HepG2 (cell line): Measurements from ENCODE around the gene PCCB. TPM values are rescaled to one million over a fixed set of nuclear protein-coding genes. Genes with fewer than 3 reads are reported as not detected.
A peak's percentile ranks its signal among the peaks of the same experiment; 100 is the strongest.

ENCODE experiments used
- CREM ChIP-seq, 2 experiments: sonication (generic) in 1 of 2; formaldehyde crosslinking in 1 of 2; IDR thresholded peaks; 2 replicates each; pipeline versions ENCODE4 v1.4.0 to v1.6.1; 2016 to 2020; ENCODE audit warnings: antibody characterized with exemption in 1 of 2, mild to moderate bottlenecking in 1 of 2, missing genetic modification reagents in 1 of 2
- FIP1L1 ChIP-seq: fragments of 200-400 bp; formaldehyde crosslinking; IDR thresholded peaks from 2 replicates; pipeline ENCODE4 v1.6.1; 2018; ENCODE audit warnings: low read depth, mild to moderate bottlenecking, low read length, moderate library complexity, borderline replicate concordance; ENCODE audit not compliant: insufficient read depth
- JARID2 ChIP-seq: sonication (generic); formaldehyde crosslinking; IDR thresholded peaks from 2 replicates; pipeline ENCODE4 v1.8.1; 2023; ENCODE audit warnings: missing genetic modification reagents, inconsistent platforms; ENCODE audit not compliant: insufficient replicate concordance
- MBNL3 ChIP-seq: fragments of 250-450 bp; sonication (Bioruptor Pico); conservative IDR thresholded peaks from 2 replicates; pipeline ENCODE4 v1.8.0; 2022; ENCODE audit warnings: mild to moderate bottlenecking, inconsistent platforms
- MED1 ChIP-seq: sonication (generic); formaldehyde crosslinking; IDR thresholded peaks from 2 replicates; pipeline ENCODE4 v1.4.0; 2020; ENCODE audit warnings: missing genetic modification reagents
- MIER2 ChIP-seq: IDR thresholded peaks from 2 replicates; pipeline ENCODE4 v1.6.1; 2016; ENCODE audit warnings: missing biosample characterization, missing genetic modification reagents
- NRL ChIP-seq: sonication (generic); formaldehyde crosslinking; IDR thresholded peaks from 2 replicates; pipeline ENCODE4 v1.5.0; 2020; ENCODE audit warnings: missing genetic modification reagents, mild to moderate bottlenecking, moderate library complexity, borderline replicate concordance
- PAWR ChIP-seq: sonication (generic); formaldehyde crosslinking; IDR thresholded peaks from 2 replicates; pipeline ENCODE4 v1.4.0; 2020; ENCODE audit warnings: missing genetic modification reagents, mild to moderate bottlenecking, borderline replicate concordance
- PPARG ChIP-seq: conservative IDR thresholded peaks from 2 replicates; pipeline ENCODE4 v1.6.1; 2016; ENCODE audit warnings: missing biosample characterization, missing genetic modification reagents
- PTBP1 ChIP-seq: fragments of 200-400 bp; formaldehyde crosslinking; IDR thresholded peaks from 2 replicates; pipeline ENCODE4 v1.6.1; 2018; ENCODE audit warnings: low read length, low read depth; ENCODE audit not compliant: poor library complexity, severe bottlenecking
- RFXANK ChIP-seq: IDR thresholded peaks from 2 replicates; pipeline ENCODE4 v1.6.1; 2016
- SP2 ChIP-seq: sonication (generic); formaldehyde crosslinking; IDR thresholded peaks from 2 replicates; pipeline ENCODE4 v1.5.1; 2020; ENCODE audit warnings: mild to moderate bottlenecking, missing genetic modification reagents
- TIGD3 ChIP-seq: sonication (generic); formaldehyde crosslinking; IDR thresholded peaks from 2 replicates; pipeline ENCODE4 v1.5.1; 2020; ENCODE audit warnings: mild to moderate bottlenecking, missing genetic modification reagents, borderline replicate concordance
- ZBTB33 ChIP-seq: sonication (generic); formaldehyde crosslinking; IDR thresholded peaks from 2 replicates; pipeline ENCODE4 v1.4.0; 2020; ENCODE audit warnings: missing genetic modification reagents
- ZBTB42 ChIP-seq: sonication (generic); formaldehyde crosslinking; IDR thresholded peaks from 2 replicates; pipeline ENCODE4 v1.5.0; 2020; ENCODE audit warnings: mild to moderate bottlenecking, missing genetic modification reagents
- ZBTB44 ChIP-seq: sonication (generic); formaldehyde crosslinking; IDR thresholded peaks from 2 replicates; pipeline ENCODE4 v1.4.0; 2020; ENCODE audit warnings: missing genetic modification reagents
- ZNF20 ChIP-seq: sonication (generic); formaldehyde crosslinking; IDR thresholded peaks from 2 replicates; pipeline ENCODE4 v1.4.0; 2020; ENCODE audit warnings: mild to moderate bottlenecking, moderate library complexity, missing genetic modification reagents
- ZNF329 ChIP-seq: sonication (generic); formaldehyde crosslinking; IDR thresholded peaks from 2 replicates; pipeline ENCODE4 v1.9.0; 2021; ENCODE audit warnings: low read depth, mild to moderate bottlenecking, missing genetic modification reagents
- ZNF567 ChIP-seq: sonication (generic); formaldehyde crosslinking; IDR thresholded peaks from 2 replicates; pipeline ENCODE4 v1.8.1; 2023; ENCODE audit warnings: mild to moderate bottlenecking, missing genetic modification reagents, borderline replicate concordance
- ZNF747 ChIP-seq: sonication (generic); formaldehyde crosslinking; IDR thresholded peaks from 2 replicates; pipeline ENCODE4 v1.8.1; 2023; ENCODE audit warnings: missing genetic modification reagents, mild to moderate bottlenecking, borderline replicate concordance
- ZNF841 ChIP-seq: sonication (generic); formaldehyde crosslinking; IDR thresholded peaks from 2 replicates; pipeline ENCODE4 v1.8.1; 2023; ENCODE audit warnings: missing genetic modification reagents, borderline replicate concordance
- polyA plus RNA-seq, 8 experiments: library from polyadenylated mRNA; depleted of rRNA in 3 of 8; stranded (reverse) in 7 of 8; unstranded in 1 of 8; fragments of >200 nt; fragmentation: Illumina TruSeq in 4 of 8; extraction: Trizol in 4 of 8; gene quantifications; 2 replicates each; pipeline versions ENCODE4 v1.2.1 to v1.2.3, GENCODE V29; 2011 to 2016; ENCODE audit warnings: low read depth in 4 of 8, missing spikeins in 1 of 8, mixed read lengths in 1 of 8; ENCODE audit not compliant: insufficient read depth in 1 of 8
- total RNA-seq, 5 experiments: library from RNA; depleted of rRNA; stranded (reverse); fragments of >200 nt; fragmentation: Illumina TruSeq; extraction: Trizol; gene quantifications; 2 replicates each; pipeline ENCODE4 v1.2.3, GENCODE V29; 2016; ENCODE audit warnings: low read depth in 1 of 5

The PCCB gene
- total and polyA plus RNA-seq, 2 of the 13 experiments (the other 11 are each of a cell fraction or from before 2014, with no cell fraction given): 84.1 to 88.7 TPM

- TF ChIP-seq ZNF841 (CRISPR knock-in tag): no peak
- TF ChIP-seq RFXANK: 0 out of 2 replicates have a peak, but pooled peaks have one; percentile 34
- TF ChIP-seq PTBP1: no peak
- no peak for TF ChIP-seq MBNL3 (CRISPR knock-in tag)
- TF ChIP-seq ZNF567 (CRISPR knock-in tag): no peak; the same call in 1 of the 2 replicates
- peak; percentile 58 for TF ChIP-seq CREM (IDR thresholded peaks at IDR 0.05)
- no peak for TF ChIP-seq CREM (CRISPR knock-in tag; IDR thresholded peaks at IDR 0.05)
- TF ChIP-seq JARID2 (CRISPR knock-in tag): no peak
- peak; percentile 90 for TF ChIP-seq SP2
- TF ChIP-seq NRL (CRISPR knock-in tag): peak; percentile 76
- TF ChIP-seq ZNF747: peak; percentile 87
- TF ChIP-seq PPARG: no peak
- peak; percentile 76; the same call in 1 of the 2 replicates for TF ChIP-seq MED1 (CRISPR knock-in tag)
- no peak for TF ChIP-seq MIER2 (CRISPR knock-in tag)
- TF ChIP-seq ZNF329: peak; percentile 79
- no peak; the same call in 1 of the 2 replicates for TF ChIP-seq TIGD3 (CRISPR knock-in tag)
- TF ChIP-seq PAWR (CRISPR knock-in tag): no peak
- 0 out of 2 replicates have a peak, but pooled peaks have one; percentile 14 for TF ChIP-seq FIP1L1
- TF ChIP-seq ZBTB33: no peak
- TF ChIP-seq ZBTB42 (CRISPR knock-in tag): no peak; the same call in 1 of the 2 replicates
- peak; percentile 53; the same call in 1 of the 2 replicates for TF ChIP-seq ZBTB44
- no peak for TF ChIP-seq ZNF20 (CRISPR knock-in tag)
These were observed at the start of gene PCCB (continued) for GRCh38 chr3:136250059-136250902.
